HG02870 (cell line): ENCODE measurements around the gene FSCN2.

Source experiments
- ATAC-seq: cut with Tn5 transposase; IDR thresholded peaks from one replicate; pipeline ENCODE4 v1.9.1; 2021; ENCODE audit warnings: mild to moderate bottlenecking, moderate library complexity; ENCODE audit not compliant: unreplicated experiment

Gene FSCN2

GRCh38 chr17:81489998-81490992 is 37.9 kb upstream of the FSCN2 start:
- ATAC-seq: no peak

- ATAC-seq: no peak
Measured at GRCh38 chr17:81491181-81491581, 37.0 kb upstream of the FSCN2 start.

GRCh38 chr17:81491761-81492160 is 36.4 kb upstream of the FSCN2 start:
- ATAC-seq: no peak

- no peak for ATAC-seq
Measured at GRCh38 chr17:81492202-81492601, 36.0 kb upstream of the FSCN2 start.

GRCh38 chr17:81492706-81493105 is 35.5 kb upstream of the FSCN2 start:
- no peak for ATAC-seq

GRCh38 chr17:81493198-81494038 is 34.8 kb upstream of the FSCN2 start:
- ATAC-seq: no peak

- ATAC-seq: no peak
Measured at GRCh38 chr17:81494626-81495377, 33.4 kb upstream of the FSCN2 start.

GRCh38 chr17:81498953-81499600 is 29.1 kb upstream of the FSCN2 start:
- ATAC-seq: no peak

GRCh38 chr17:81499601-81499970 is 28.6 kb upstream of the FSCN2 start:
- ATAC-seq: no peak

GRCh38 chr17:81500047-81500446 is 28.1 kb upstream of the FSCN2 start:
- no peak for ATAC-seq

- no peak for ATAC-seq
Measured at GRCh38 chr17:81502471-81503017, 25.6 kb upstream of the FSCN2 start.

- no peak for ATAC-seq
Measured at GRCh38 chr17:81503619-81504018, 24.6 kb upstream of the FSCN2 start.

GRCh38 chr17:81508639-81509206 is 19.5 kb upstream of the FSCN2 start:
- no peak for ATAC-seq

- no peak for ATAC-seq
Measured at GRCh38 chr17:81509207-81509971, 18.8 kb upstream of the FSCN2 start.

GRCh38 chr17:81509972-81510784 is 18.0 kb upstream of the FSCN2 start:
- no peak for ATAC-seq

- ATAC-seq: no peak
Measured at GRCh38 chr17:81510785-81511553, 17.2 kb upstream of the FSCN2 start.

- ATAC-seq: no peak
Measured at GRCh38 chr17:81511554-81511803, 16.7 kb upstream of the FSCN2 start.
